Measurements from ENCODE around the gene DPP3.

The DPP3 gene

GRCh38 chr11:66548041-66548440 lies 67.8 kb downstream of the DPP3 start:
- no peak overlapping the region for H3K4me3 ChIP-seq (ENCODE audit: low read depth, low read length)
- in situ Hi-C loops (cut with HindIII; ENCODE audit: low sequenced_read_pairs), result no loop called here
- TF ChIP-seq CTCF (IDR thresholded peaks at IDR 0.05; ENCODE audit: low read depth, low read length, missing control alignments), result no peak
- DNase-seq (ENCODE audit: low read depth), result no peak

GRCh38 chr11:66548774-66549630 lies 68.8 kb downstream of the DPP3 start:
- in situ Hi-C loops (cut with HindIII; ENCODE audit: low sequenced_read_pairs), result no loop called here
- H3K4me3 ChIP-seq (ENCODE audit: low read depth, low read length), result no peak overlapping the region
- no peak for TF ChIP-seq CTCF (IDR thresholded peaks at IDR 0.05; ENCODE audit: low read depth, low read length, missing control alignments)
- no peak for DNase-seq (ENCODE audit: low read depth)

DNA sequence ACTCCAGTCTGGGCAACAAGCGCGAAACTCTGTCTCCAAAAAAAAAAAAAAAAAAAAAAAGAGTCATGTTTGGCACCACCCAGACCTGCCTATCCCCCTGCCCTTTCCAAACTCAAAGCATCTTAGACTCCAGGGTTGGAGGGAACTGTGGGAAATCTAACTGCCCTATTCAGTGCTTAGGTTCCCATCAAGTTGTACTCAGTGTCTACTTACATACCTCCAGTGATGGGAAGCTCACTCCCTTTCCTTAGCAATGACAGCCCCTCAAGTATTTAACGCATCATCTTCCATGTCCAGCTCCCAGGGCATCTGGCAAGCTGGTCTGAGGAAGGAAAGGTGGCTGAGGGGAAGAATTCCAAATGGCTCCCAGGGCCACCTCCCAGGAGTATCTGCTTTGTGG lies 69.5 kb downstream of the DPP3 start:
- no peak for DNase-seq (ENCODE audit: low read depth)
- H3K4me3 ChIP-seq (ENCODE audit: low read depth, low read length), result no peak overlapping the region
- TF ChIP-seq CTCF (IDR thresholded peaks at IDR 0.05; ENCODE audit: low read depth, low read length, missing control alignments), result no peak
- in situ Hi-C loops (cut with HindIII; ENCODE audit: low sequenced_read_pairs), result no loop called here

- DNase-seq (ENCODE audit: low read depth), result no peak
- no peak overlapping the region for H3K4me3 ChIP-seq (ENCODE audit: low read depth, low read length)
- in situ Hi-C loops (cut with HindIII; ENCODE audit: low sequenced_read_pairs), result no loop called here
- no peak for TF ChIP-seq CTCF (IDR thresholded peaks at IDR 0.05; ENCODE audit: low read depth, low read length, missing control alignments)
Measured at GRCh38 chr11:66550887-66551286, 70.7 kb downstream of the DPP3 start.

- in situ Hi-C loops (cut with HindIII; ENCODE audit: low sequenced_read_pairs), result no loop called here
- H3K4me3 ChIP-seq (ENCODE audit: low read depth, low read length), result no peak overlapping the region
- no peak for TF ChIP-seq CTCF (IDR thresholded peaks at IDR 0.05; ENCODE audit: low read depth, low read length, missing control alignments)
- DNase-seq (ENCODE audit: low read depth), result no peak
Measured at GRCh38 chr11:66554602-66555001, 74.4 kb downstream of the DPP3 start.

GRCh38 chr11:66555416-66555815 lies 75.2 kb downstream of the DPP3 start:
- in situ Hi-C loops (cut with HindIII; ENCODE audit: low sequenced_read_pairs), result no loop called here
- DNase-seq (ENCODE audit: low read depth), result no peak
- no peak overlapping the region for H3K4me3 ChIP-seq (ENCODE audit: low read depth, low read length)
- no peak for TF ChIP-seq CTCF (IDR thresholded peaks at IDR 0.05; ENCODE audit: low read depth, low read length, missing control alignments)

Measured in astrocyte of the cerebellum (primary cell).